Suppressor macrophage (primary cell): ENCODE data around the gene SND1.
A peak's percentile ranks its signal among the peaks of the same experiment; 100 is the strongest.
"Not testable (repeated sequence)": the region's sequence is repeated elsewhere in the genome, so short reads cannot be mapped to it uniquely, and the experiment has no call there.

Experiments used
- DNase-seq, 4 experiments: peaks; one replicate each; pipeline ENCODE4 v3.0.0-alpha.2; 2020 to 2022

SND1 gene

GRCh38 chr7:127652333-127653248 is 597 bp downstream of the SND1 start:
- peak in 3 of 4 experiments; percentile 19 to 33 (median 25) for DNase-seq

GRCh38 chr7:127653396-127653795 is 1.4 kb downstream of the SND1 start:
- DNase-seq: no peak

GRCh38 chr7:127654404-127655394 is 2.7 kb downstream of the SND1 start:
- DNase-seq: peak; percentile 21 to 49 (median 41)

- peak in 1 of 4 experiments; percentile 3 for DNase-seq
Observed at GRCh38 chr7:127655720-127656119, 3.7 kb downstream of the SND1 start.

- no peak for DNase-seq
Observed at GRCh38 chr7:127657500-127657899, 5.5 kb downstream of the SND1 start.

- peak; percentile 25 to 67 (median 54) for DNase-seq
Observed at GRCh38 chr7:127658970-127659630, 7.1 kb downstream of the SND1 start.

GRCh38 chr7:127665922-127666321 is 13.9 kb downstream of the SND1 start:
- DNase-seq: no peak

GRCh38 chr7:127666602-127667001 is 14.6 kb downstream of the SND1 start:
- no peak for DNase-seq

GRCh38 chr7:127667017-127667670 is 15.2 kb downstream of the SND1 start:
- DNase-seq: peak in 2 of 4 experiments; percentile 58 to 74

- peak; percentile 68 to 90 (median 79) for DNase-seq
Observed at GRCh38 chr7:127667759-127668530, 16.0 kb downstream of the SND1 start.

GRCh38 chr7:127671341-127671740 is 19.3 kb downstream of the SND1 start:
- DNase-seq: no peak

GRCh38 chr7:127673902-127674301 is 21.9 kb downstream of the SND1 start:
- DNase-seq: no peak

GRCh38 chr7:127674361-127674760 is 22.4 kb downstream of the SND1 start:
- DNase-seq: no peak

- DNase-seq: not testable (repeated sequence)
Observed at GRCh38 chr7:127674923-127675322, 22.9 kb downstream of the SND1 start.

GRCh38 chr7:127675721-127676120 is 23.7 kb downstream of the SND1 start:
- DNase-seq: no peak

- DNase-seq: no peak
Observed at GRCh38 chr7:127677433-127678230, 25.6 kb downstream of the SND1 start.

GRCh38 chr7:127678337-127678736 is 26.3 kb downstream of the SND1 start:
- no peak for DNase-seq

GRCh38 chr7:127678947-127679346 is 27.0 kb downstream of the SND1 start:
- no peak for DNase-seq

- DNase-seq: no peak
Observed at GRCh38 chr7:127680983-127681382, 29.0 kb downstream of the SND1 start.

GRCh38 chr7:127682140-127682539 is 30.1 kb downstream of the SND1 start:
- no peak for DNase-seq
